WTC11 (cell line): ENCODE results near the gene ADARB2. TPM values are rescaled to one million over a fixed set of nuclear protein-coding genes. Genes with fewer than 3 reads are reported as not detected.

ENCODE experiments used
- ATAC-seq: fragments of 200-7000 bp; cut with Tn5 transposase; 2 replicates; pipeline ENCODE4 v1.10.0; 2021; ENCODE audit warnings: mild to moderate bottlenecking, moderate library complexity
- CTCF ChIA-PET: fragments of 300-600 bp; sonication (Branson Sonifier 250); formaldehyde crosslinking; loops from one replicate; lab custom pipeline; 2021; ENCODE audit warnings: antibody characterized with exemption; lab: Charles Lee
- POLR2A ChIA-PET: fragments of 350-600 bp; sonication (Branson Sonifier 250); formaldehyde crosslinking; loops from one replicate; lab custom pipeline; 2021; ENCODE audit warnings: antibody characterized with exemption; lab: Charles Lee
- DNase-seq: peaks from one replicate; pipeline ENCODE4 v3.0.0; 2021; ENCODE audit warnings: low spot score
- H3K27ac Mint-ChIP-seq: 2 replicates; pipeline ENCODE4 v1.8.0; 2021; ENCODE audit warnings: mixed read lengths
- H3K27me3 Mint-ChIP-seq: 2 replicates; pipeline ENCODE4 v1.8.0; 2021; ENCODE audit warnings: low read depth, mild to moderate bottlenecking, moderate library complexity, mixed read lengths
- H3K36me3 Mint-ChIP-seq: 2 replicates; pipeline ENCODE4 v1.8.0; 2021; ENCODE audit warnings: mixed read lengths
- H3K4me1 Mint-ChIP-seq: 2 replicates; pipeline ENCODE4 v1.8.0; 2022; ENCODE audit warnings: mixed read lengths
- H3K4me3 Mint-ChIP-seq: 2 replicates; pipeline ENCODE4 v1.8.0; 2021; ENCODE audit warnings: mild to moderate bottlenecking, moderate library complexity, mixed read lengths
- H3K9me3 Mint-ChIP-seq: 2 replicates; pipeline ENCODE4 v1.8.0; 2021; ENCODE audit warnings: mixed read lengths
- ARID4B ChIP-seq: sonication (generic); formaldehyde crosslinking; IDR thresholded peaks from 2 replicates; pipeline ENCODE4 v1.8.0; 2023; ENCODE audit warnings: missing genetic modification reagents, mild to moderate bottlenecking, borderline replicate concordance
- CBFB ChIP-seq: sonication (generic); formaldehyde crosslinking; IDR thresholded peaks from 2 replicates; pipeline ENCODE4 v1.8.1; 2022; ENCODE audit warnings: mild to moderate bottlenecking, low read depth, missing genetic modification reagents
- CREB1 ChIP-seq: sonication (generic); formaldehyde crosslinking; IDR thresholded peaks from 2 replicates; pipeline ENCODE4 v1.8.0; 2023; ENCODE audit warnings: mild to moderate bottlenecking, missing genetic modification reagents
- ELF4 ChIP-seq: sonication (generic); formaldehyde crosslinking; IDR thresholded peaks from 2 replicates; pipeline ENCODE4 v1.8.1; 2022; ENCODE audit warnings: low read depth, mild to moderate bottlenecking, moderate library complexity, missing genetic modification reagents
- FOXJ3 ChIP-seq: sonication (generic); formaldehyde crosslinking; IDR thresholded peaks from 2 replicates; pipeline ENCODE4 v1.9.0; 2021; ENCODE audit warnings: missing genetic modification reagents, mild to moderate bottlenecking, borderline replicate concordance
- FOXP4 ChIP-seq: sonication (generic); formaldehyde crosslinking; IDR thresholded peaks from 2 replicates; pipeline ENCODE4 v1.8.0; 2022; ENCODE audit warnings: mild to moderate bottlenecking, missing genetic modification reagents
- GABPB1 ChIP-seq: sonication (generic); formaldehyde crosslinking; IDR thresholded peaks from 2 replicates; pipeline ENCODE4 v1.8.1; 2023; ENCODE audit warnings: mild to moderate bottlenecking, missing genetic modification reagents
- GRHL2 ChIP-seq: fragments of 250-450 bp; sonication (Bioruptor Pico); IDR thresholded peaks from 2 replicates; pipeline ENCODE4 v1.8.0; 2022; ENCODE audit warnings: mild to moderate bottlenecking, moderate library complexity; ENCODE audit not compliant: insufficient replicate concordance, severe bottlenecking
- JAZF1 ChIP-seq: fragments of 250-450 bp; sonication (Bioruptor Pico); IDR thresholded peaks from 2 replicates; pipeline ENCODE4 v1.9.0; 2021; ENCODE audit warnings: moderate library complexity, mild to moderate bottlenecking, inconsistent platforms
- MXD4 ChIP-seq: fragments of 250-450 bp; sonication (Bioruptor Pico); IDR thresholded peaks from 2 replicates; pipeline ENCODE4 v1.8.0; 2021; ENCODE audit warnings: mild to moderate bottlenecking, moderate library complexity, borderline replicate concordance
- PREB ChIP-seq: sonication (generic); formaldehyde crosslinking; IDR thresholded peaks from 2 replicates; pipeline ENCODE4 v1.8.1; 2022; ENCODE audit warnings: mild to moderate bottlenecking, missing genetic modification reagents, moderate library complexity, borderline replicate concordance
- RORB ChIP-seq: fragments of 250-450 bp; sonication (Bioruptor Pico); IDR thresholded peaks from 2 replicates; pipeline ENCODE4 v1.9.0; 2021; ENCODE audit warnings: mild to moderate bottlenecking
- STAT6 ChIP-seq: sonication (generic); formaldehyde crosslinking; conservative IDR thresholded peaks from 2 replicates; pipeline ENCODE4 v1.8.1; 2023; ENCODE audit warnings: mild to moderate bottlenecking, low read depth, missing genetic modification reagents, moderate library complexity
- TCF7 ChIP-seq: sonication (generic); formaldehyde crosslinking; IDR thresholded peaks from 2 replicates; pipeline ENCODE4 v1.8.0; 2022; ENCODE audit warnings: mild to moderate bottlenecking, low read depth, missing genetic modification reagents, moderate library complexity
- ZNF121 ChIP-seq: sonication (generic); formaldehyde crosslinking; IDR thresholded peaks from 2 replicates; pipeline ENCODE4 v1.8.0; 2023; ENCODE audit warnings: missing genetic modification reagents
- ZNF138 ChIP-seq: sonication (generic); formaldehyde crosslinking; conservative IDR thresholded peaks from 2 replicates; pipeline ENCODE4 v1.8.1; 2022; ENCODE audit warnings: mild to moderate bottlenecking, moderate library complexity, missing genetic modification reagents
- ZNF232 ChIP-seq: sonication (generic); formaldehyde crosslinking; IDR thresholded peaks from 2 replicates; pipeline ENCODE4 v1.8.0; 2022; ENCODE audit warnings: mild to moderate bottlenecking, missing genetic modification reagents
- ZNF317 ChIP-seq: sonication (generic); formaldehyde crosslinking; IDR thresholded peaks from 2 replicates; pipeline ENCODE4 v1.8.1; 2023; ENCODE audit warnings: low read depth, mild to moderate bottlenecking, moderate library complexity, missing genetic modification reagents, borderline replicate concordance
- ZNF423 ChIP-seq: fragments of 250-450 bp; sonication (Bioruptor Pico); IDR thresholded peaks from 2 replicates; pipeline ENCODE4 v2.1.2; 2022; ENCODE audit warnings: mild to moderate bottlenecking, moderate library complexity
- total RNA-seq: library from RNA; stranded (reverse); gene quantifications from 3 replicates; pipeline ENCODE4 v1.2.3, GENCODE V29; 2021
- TF ChIP-seq, protein P1 (sequence below): sonication (generic); formaldehyde crosslinking; IDR thresholded peaks from 2 replicates; pipeline ENCODE4 v1.8.1; 2023; ENCODE audit warnings: mild to moderate bottlenecking, missing genetic modification reagents
- TF ChIP-seq, protein P2 (sequence below): sonication (generic); formaldehyde crosslinking; IDR thresholded peaks from 2 replicates; pipeline ENCODE4 v1.8.1; 2022; ENCODE audit warnings: low read depth, mild to moderate bottlenecking, moderate library complexity, missing genetic modification reagents, borderline replicate concordance

ADARB2 gene
- total RNA-seq, 1 experiment from 2014 or later: 3.7 TPM

- no peak for ATAC-seq
- no peak overlapping the region for H3K4me3 Mint-ChIP-seq
- TF ChIP-seq STAT6 (CRISPR knock-in tag) (no peak), GRHL2 (CRISPR knock-in tag) (no peak), ARID4B (CRISPR knock-in tag) (no peak), JAZF1 (CRISPR knock-in tag) (no peak), TCF7 (CRISPR knock-in tag) (no peak), RORB (CRISPR knock-in tag) (no peak), PREB (CRISPR knock-in tag) (no peak), ELF4 (CRISPR knock-in tag) (no peak), ZNF232 (CRISPR knock-in tag) (no peak), GABPB1 (no peak), MXD4 (CRISPR knock-in tag) (no peak), FOXJ3 (CRISPR knock-in tag) (no peak), ZNF121 (CRISPR knock-in tag) (no peak), CREB1 (no peak)
- TF ChIP-seq, protein P1, sequence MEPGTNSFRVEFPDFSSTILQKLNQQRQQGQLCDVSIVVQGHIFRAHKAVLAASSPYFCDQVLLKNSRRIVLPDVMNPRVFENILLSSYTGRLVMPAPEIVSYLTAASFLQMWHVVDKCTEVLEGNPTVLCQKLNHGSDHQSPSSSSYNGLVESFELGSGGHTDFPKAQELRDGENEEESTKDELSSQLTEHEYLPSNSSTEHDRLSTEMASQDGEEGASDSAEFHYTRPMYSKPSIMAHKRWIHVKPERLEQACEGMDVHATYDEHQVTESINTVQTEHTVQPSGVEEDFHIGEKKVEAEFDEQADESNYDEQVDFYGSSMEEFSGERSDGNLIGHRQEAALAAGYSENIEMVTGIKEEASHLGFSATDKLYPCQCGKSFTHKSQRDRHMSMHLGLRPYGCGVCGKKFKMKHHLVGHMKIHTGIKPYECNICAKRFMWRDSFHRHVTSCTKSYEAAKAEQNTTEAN (CRISPR knock-in tag): no peak
- TF ChIP-seq, all 79 proteins: peak for 0
- POLR2A ChIA-PET: no interaction called here
- H3K27me3 Mint-ChIP-seq: peaks cover 7% of the 10 kb centered on the region
- peaks cover 9% of the 10 kb centered on the region for H3K9me3 Mint-ChIP-seq
- H3K36me3 Mint-ChIP-seq: peaks cover 6% of the 10 kb centered on the region
- peaks cover 4% of the 10 kb centered on the region; the same call in 1 of the 2 replicates for H3K4me1 Mint-ChIP-seq
- DNase-seq: no peak
- CTCF ChIA-PET: no interaction called here
- no peak overlapping the region for H3K27ac Mint-ChIP-seq
Observed at GRCh38 chr10:1151076-1152033, 586.0 kb downstream of the ADARB2 start.

DNA sequence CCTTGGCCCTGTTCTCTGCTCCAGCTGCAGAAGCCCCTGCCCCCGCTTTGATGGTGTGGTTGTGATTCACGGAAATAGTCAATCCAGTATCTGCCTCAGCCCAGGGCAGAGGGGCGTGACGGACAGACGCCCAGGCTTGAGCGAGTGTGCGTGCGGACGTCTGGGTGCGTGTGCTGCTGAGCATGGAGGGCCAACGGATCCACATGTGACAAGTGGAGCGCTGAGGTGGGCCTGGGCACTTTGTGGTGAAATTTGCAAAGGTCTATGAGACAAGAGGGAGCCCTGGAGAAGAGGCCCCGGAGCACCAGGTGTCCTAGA is 586.7 kb downstream of the ADARB2 start:
- no peak overlapping the region for H3K27ac Mint-ChIP-seq
- H3K9me3 Mint-ChIP-seq: peaks cover 17% of the 10 kb centered on the region
- CTCF ChIA-PET: no interaction called here
- TF ChIP-seq CBFB (CRISPR knock-in tag): no peak
- no peak for TF ChIP-seq ZNF232 (CRISPR knock-in tag)
- TF ChIP-seq ZNF317 (CRISPR knock-in tag): no peak
- no peak for TF ChIP-seq ZNF423 (CRISPR knock-in tag)
- TF ChIP-seq, protein P2, sequence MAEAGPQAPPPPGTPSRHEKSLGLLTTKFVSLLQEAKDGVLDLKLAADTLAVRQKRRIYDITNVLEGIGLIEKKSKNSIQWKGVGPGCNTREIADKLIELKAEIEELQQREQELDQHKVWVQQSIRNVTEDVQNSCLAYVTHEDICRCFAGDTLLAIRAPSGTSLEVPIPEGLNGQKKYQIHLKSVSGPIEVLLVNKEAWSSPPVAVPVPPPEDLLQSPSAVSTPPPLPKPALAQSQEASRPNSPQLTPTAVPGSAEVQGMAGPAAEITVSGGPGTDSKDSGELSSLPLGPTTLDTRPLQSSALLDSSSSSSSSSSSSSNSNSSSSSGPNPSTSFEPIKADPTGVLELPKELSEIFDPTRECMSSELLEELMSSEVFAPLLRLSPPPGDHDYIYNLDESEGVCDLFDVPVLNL (CRISPR knock-in tag): no peak
- TF ChIP-seq ZNF138: no peak
- no peak for TF ChIP-seq FOXP4 (CRISPR knock-in tag)

More for the DNA sequence above, 586.7 kb downstream of the ADARB2 start:
- peaks cover 13% of the 10 kb centered on the region for H3K36me3 Mint-ChIP-seq
- H3K4me3 Mint-ChIP-seq: no peak overlapping the region
- POLR2A ChIA-PET: no interaction called here
- no peak for ATAC-seq
- DNase-seq: no peak
- peaks cover 7% of the 10 kb centered on the region for H3K27me3 Mint-ChIP-seq
- H3K4me1 Mint-ChIP-seq: peaks cover 4% of the 10 kb centered on the region; the same call in 1 of the 2 replicates
